A549 (cell line): Measurements from ENCODE around the gene AGAP3. TPM values are rescaled to one million over a fixed set of nuclear protein-coding genes. Genes with fewer than 3 reads are reported as not detected.

Experiments used
- ATAC-seq, 2 experiments: fragments of 200-7000 bp in 1 of 2; fragments of >200 bp in 1 of 2; cut with Nextera tagmentation in 1 of 2; cut with Tn5 transposase in 1 of 2; 3 replicates each; pipeline versions ENCODE4 v1.8.0 to v1.9.1; 2018 to 2020; ENCODE audit warnings: mild to moderate bottlenecking in 1 of 2, moderate library complexity in 1 of 2
- CTCF ChIA-PET: fragments of 300-600 bp; sonication (Branson Sonifier 250); formaldehyde crosslinking; extraction: SDS; loops from one replicate; lab custom pipeline; 2021; ENCODE audit warnings: antibody characterized with exemption, inconsistent platforms; lab: Yijun Ruan, JAX
- POLR2A ChIA-PET: fragments of 350-600 bp; formaldehyde crosslinking; extraction: SDS; loops from one replicate; lab custom pipeline; 2021; ENCODE audit warnings: antibody characterized with exemption, inconsistent platforms; lab: Yijun Ruan, JAX
- DNase-seq, 2 experiments: peaks; one replicate each; pipeline versions ENCODE4 v3.0.0 to v3.0.0-alpha.2; 2011 to 2016; ENCODE audit warnings: low read depth in 1 of 2, low spot score in 1 of 2
- FAIRE-seq: peaks from 2 replicates; lab custom pipeline; 2011; peaks lifted over from hg19 to GRCh38; lab: Jason Lieb, UNC
- H3K27ac ChIP-seq, 2 experiments: fragments of >200 bp; sonication (Bioruptor Twin); formaldehyde crosslinking; 3 replicates each; pipeline ENCODE4 v1.5.1; 2016 to 2017
- H3K4me1 ChIP-seq: fragments of >200 bp; sonication (Bioruptor Twin); formaldehyde crosslinking; 3 replicates; pipeline ENCODE4 v1.6.1; 2016
- H3K4me2 ChIP-seq: fragments of >200 bp; sonication (Bioruptor Twin); formaldehyde crosslinking; 3 replicates; pipeline ENCODE4 v1.6.1; 2016
- H3K4me3 ChIP-seq: fragments of >200 bp; sonication (Bioruptor Twin); formaldehyde crosslinking; 3 replicates; pipeline ENCODE4 v1.5.1; 2016
- H3K9me3 ChIP-seq: fragments of >200 bp; sonication (Bioruptor Twin); formaldehyde crosslinking; 3 replicates; pipeline ENCODE4 v1.6.1; 2016
- CEBPB ChIP-seq, 2 experiments: fragments of >200 bp in 1 of 2; sonication (Bioruptor Twin) in 1 of 2; formaldehyde crosslinking in 1 of 2; IDR thresholded peaks; 2 replicates each; pipeline ENCODE4 v1.6.1; 2012 to 2016
- CHD2 ChIP-seq: fragments of 150-350 bp; IDR thresholded peaks from 2 replicates; pipeline ENCODE4 v1.6.1; 2014; ENCODE audit warnings: low read length; ENCODE audit not compliant: partially characterized antibody
- EP300 ChIP-seq, 2 experiments: fragments of >200 bp; sonication (Bioruptor Twin); formaldehyde crosslinking; IDR thresholded peaks; 2 replicates in 1 of 2; 3 replicates in 1 of 2; pipeline ENCODE4 v1.6.1; 2016 to 2017
- FOSL2 ChIP-seq, 2 experiments: fragments of 450-650 bp in 1 of 2; fragments of >200 bp in 1 of 2; sonication (Bioruptor Twin) in 1 of 2; formaldehyde crosslinking; IDR thresholded peaks; 2 replicates each; pipeline versions ENCODE4 v1.5.0 to v1.6.1; 2016 to 2020; ENCODE audit warnings: mild to moderate bottlenecking in 1 of 2, moderate library complexity in 1 of 2
- HOXB13 ChIP-seq: fragments of 250-450 bp; sonication (Bioruptor Pico); IDR thresholded peaks from 2 replicates; pipeline ENCODE4 v1.5.0; 2020; ENCODE audit warnings: low read depth, mild to moderate bottlenecking, moderate library complexity
- HOXB5 ChIP-seq: fragments of 250-450 bp; sonication (Bioruptor Pico); IDR thresholded peaks from 2 replicates; pipeline ENCODE4 v1.5.0; 2020; ENCODE audit warnings: mild to moderate bottlenecking, moderate library complexity
- NR3C1 ChIP-seq: fragments of >200 bp; sonication (Bioruptor Twin); formaldehyde crosslinking; IDR thresholded peaks from 3 replicates; pipeline ENCODE4 v1.6.1; 2017
- POLR2A ChIP-seq: IDR thresholded peaks from 2 replicates; pipeline ENCODE4 v1.6.1; 2012; ENCODE audit warnings: mild to moderate bottlenecking, low read length
- RAD21 ChIP-seq, 2 experiments: fragments of >200 bp in 1 of 2; sonication (Bioruptor Twin) in 1 of 2; formaldehyde crosslinking in 1 of 2; IDR thresholded peaks in 1 of 2; conservative IDR thresholded peaks in 1 of 2; 2 replicates in 1 of 2; 3 replicates in 1 of 2; pipeline ENCODE4 v1.6.1; 2012 to 2018; ENCODE audit warnings: inconsistent platforms in 1 of 2
- RCOR1 ChIP-seq: fragments of 150-350 bp; IDR thresholded peaks from 2 replicates; pipeline ENCODE4 v1.6.1; 2014; ENCODE audit warnings: antibody characterized with exemption, low read length, low read depth
- RNF2 ChIP-seq: fragments of 200-600 bp; sonication (generic); IDR thresholded peaks from 2 replicates; pipeline ENCODE4 v1.6.1; 2016; ENCODE audit warnings: low read depth, mild to moderate bottlenecking, antibody characterized with exemption, moderate library complexity, borderline replicate concordance
- ZC3H11A ChIP-seq: fragments of 450-650 bp; IDR thresholded peaks from 2 replicates; pipeline ENCODE4 v1.6.1; 2014; ENCODE audit warnings: antibody characterized with exemption, mild to moderate bottlenecking
- ZFP36 ChIP-seq: fragments of 450-650 bp; IDR thresholded peaks from 2 replicates; pipeline ENCODE4 v1.6.1; 2014; ENCODE audit warnings: borderline replicate concordance; ENCODE audit not compliant: partially characterized antibody
- WGBS: methylation state at CpG from one replicate; pipeline ENCODE4 v1.1.6; 2017; ENCODE audit errors: missing lambda C conversion rate; 5-methylcytosine and 5-hydroxymethylcytosine counted together
- polyA plus RNA-seq, 4 experiments: library from polyadenylated mRNA; depleted of rRNA in 3 of 4; stranded (reverse); fragments of >200 nt; fragmentation: RNase III in 1 of 4; extraction: RNeasy Plus Mini Kit Qiagen cat#74134 plus additional on column Dnase treatment in 1 of 4; gene quantifications; 2 replicates in 3 of 4; 3 replicates in 1 of 4; pipeline ENCODE4 v1.2.3, GENCODE V29; 2011 to 2017
- TF ChIP-seq, protein P1 (sequence below): fragments of >200 bp; sonication (Bioruptor Twin); formaldehyde crosslinking; IDR thresholded peaks from 3 replicates; pipeline ENCODE4 v1.5.1; 2016
- TF ChIP-seq, protein P2 (sequence below): IDR thresholded peaks from 2 replicates; pipeline ENCODE4 v1.6.1; 2012
- TF ChIP-seq, protein P3 (sequence below): fragments of 250-450 bp; sonication (Bioruptor Pico); IDR thresholded peaks from 2 replicates; pipeline ENCODE4 v1.5.0; 2020; ENCODE audit warnings: low read depth, mild to moderate bottlenecking, moderate library complexity
- TF ChIP-seq, protein P4 (sequence below): fragments of >200 bp; sonication (Bioruptor Twin); formaldehyde crosslinking; IDR thresholded peaks from 3 replicates; pipeline ENCODE4 v1.6.1; 2016
- TF ChIP-seq, protein P5 (sequence below): fragments of 450-650 bp; IDR thresholded peaks from 2 replicates; pipeline ENCODE4 v1.6.1; 2014; ENCODE audit warnings: antibody characterized with exemption
- TF ChIP-seq, protein P6 (sequence below): IDR thresholded peaks from 2 replicates; pipeline ENCODE4 v1.6.1; 2012

The AGAP3 gene
- polyA plus RNA-seq, 2 of the 4 experiments (the other 2 are of a cell fraction): 33.8 to 45.9 TPM

DNA sequence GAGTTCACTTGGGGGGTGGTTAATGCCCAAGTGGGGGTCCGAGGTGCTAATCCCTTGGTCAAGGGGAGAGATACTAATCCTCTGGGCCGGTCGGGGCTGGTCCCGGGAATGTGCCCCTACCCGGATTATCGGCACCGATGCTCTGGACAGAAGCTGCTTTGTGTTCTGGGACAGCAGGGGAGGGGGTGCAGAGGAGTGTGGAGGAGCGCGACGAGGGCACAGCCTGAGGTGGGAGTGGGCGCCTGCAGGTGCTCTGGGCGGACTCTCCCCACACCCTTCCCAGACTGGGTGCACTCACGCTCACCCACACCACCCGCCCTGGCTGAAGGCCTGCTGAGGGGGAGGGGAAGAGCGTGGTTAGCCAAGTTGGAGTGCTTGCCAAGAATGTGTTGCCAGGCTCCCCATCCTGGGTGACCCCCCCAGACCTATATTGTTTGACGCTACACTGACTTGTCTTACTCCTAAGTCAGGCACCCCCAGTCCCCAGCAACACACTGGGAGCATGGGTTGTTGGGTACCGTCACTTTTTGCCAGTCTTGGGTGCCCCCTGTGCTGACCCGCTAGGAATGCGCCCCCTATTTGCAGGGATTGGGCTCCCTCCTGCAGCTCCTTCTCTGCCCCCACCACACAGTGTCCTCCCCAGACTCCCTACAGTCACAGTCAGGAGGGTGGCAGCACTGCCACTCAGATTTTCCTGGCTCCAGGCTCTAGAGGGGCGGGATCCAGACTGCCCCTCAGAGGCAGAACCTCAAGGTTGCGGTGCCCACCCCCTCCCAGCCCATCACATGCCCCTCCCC lies 25.7 kb upstream of the AGAP3 start:
- TF ChIP-seq, protein P1, sequence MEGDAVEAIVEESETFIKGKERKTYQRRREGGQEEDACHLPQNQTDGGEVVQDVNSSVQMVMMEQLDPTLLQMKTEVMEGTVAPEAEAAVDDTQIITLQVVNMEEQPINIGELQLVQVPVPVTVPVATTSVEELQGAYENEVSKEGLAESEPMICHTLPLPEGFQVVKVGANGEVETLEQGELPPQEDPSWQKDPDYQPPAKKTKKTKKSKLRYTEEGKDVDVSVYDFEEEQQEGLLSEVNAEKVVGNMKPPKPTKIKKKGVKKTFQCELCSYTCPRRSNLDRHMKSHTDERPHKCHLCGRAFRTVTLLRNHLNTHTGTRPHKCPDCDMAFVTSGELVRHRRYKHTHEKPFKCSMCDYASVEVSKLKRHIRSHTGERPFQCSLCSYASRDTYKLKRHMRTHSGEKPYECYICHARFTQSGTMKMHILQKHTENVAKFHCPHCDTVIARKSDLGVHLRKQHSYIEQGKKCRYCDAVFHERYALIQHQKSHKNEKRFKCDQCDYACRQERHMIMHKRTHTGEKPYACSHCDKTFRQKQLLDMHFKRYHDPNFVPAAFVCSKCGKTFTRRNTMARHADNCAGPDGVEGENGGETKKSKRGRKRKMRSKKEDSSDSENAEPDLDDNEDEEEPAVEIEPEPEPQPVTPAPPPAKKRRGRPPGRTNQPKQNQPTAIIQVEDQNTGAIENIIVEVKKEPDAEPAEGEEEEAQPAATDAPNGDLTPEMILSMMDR: peak; percentile 42; the same call in 2 of the 3 replicates
- TF ChIP-seq RCOR1 (no peak), CEBPB (IDR thresholded peaks at IDR 0.05) (no peak), RAD21 (conservative IDR thresholded peaks at IDR 0.05 in 1 of 2, IDR thresholded peaks at IDR 0.05 in 1 of 2) (no peak; a peak in 1 of 5 replicates), HOXB5 (CRISPR knock-in tag) (0 out of 2 replicates have a peak, but pooled peaks have one; percentile 48), FOSL2 (IDR thresholded peaks at IDR 0.05) (no peak), FOSL2 (CRISPR knock-in tag; IDR thresholded peaks at IDR 0.05) (peak; percentile 19; the same call in 1 of the 2 replicates), EP300 (IDR thresholded peaks at IDR 0.05) (no peak), HOXB13 (CRISPR knock-in tag) (0 out of 2 replicates have a peak, but pooled peaks have one; percentile 34), ZC3H11A (no peak), POLR2A (peak; percentile 36)
- TF ChIP-seq, protein P2, sequence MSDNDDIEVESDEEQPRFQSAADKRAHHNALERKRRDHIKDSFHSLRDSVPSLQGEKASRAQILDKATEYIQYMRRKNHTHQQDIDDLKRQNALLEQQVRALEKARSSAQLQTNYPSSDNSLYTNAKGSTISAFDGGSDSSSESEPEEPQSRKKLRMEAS: peak; percentile 58
- TF ChIP-seq, protein P3, sequence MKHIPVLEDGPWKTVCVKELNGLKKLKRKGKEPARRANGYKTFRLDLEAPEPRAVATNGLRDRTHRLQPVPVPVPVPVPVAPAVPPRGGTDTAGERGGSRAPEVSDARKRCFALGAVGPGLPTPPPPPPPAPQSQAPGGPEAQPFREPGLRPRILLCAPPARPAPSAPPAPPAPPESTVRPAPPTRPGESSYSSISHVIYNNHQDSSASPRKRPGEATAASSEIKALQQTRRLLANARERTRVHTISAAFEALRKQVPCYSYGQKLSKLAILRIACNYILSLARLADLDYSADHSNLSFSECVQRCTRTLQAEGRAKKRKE (CRISPR knock-in tag): no peak
- TF ChIP-seq, protein P4, sequence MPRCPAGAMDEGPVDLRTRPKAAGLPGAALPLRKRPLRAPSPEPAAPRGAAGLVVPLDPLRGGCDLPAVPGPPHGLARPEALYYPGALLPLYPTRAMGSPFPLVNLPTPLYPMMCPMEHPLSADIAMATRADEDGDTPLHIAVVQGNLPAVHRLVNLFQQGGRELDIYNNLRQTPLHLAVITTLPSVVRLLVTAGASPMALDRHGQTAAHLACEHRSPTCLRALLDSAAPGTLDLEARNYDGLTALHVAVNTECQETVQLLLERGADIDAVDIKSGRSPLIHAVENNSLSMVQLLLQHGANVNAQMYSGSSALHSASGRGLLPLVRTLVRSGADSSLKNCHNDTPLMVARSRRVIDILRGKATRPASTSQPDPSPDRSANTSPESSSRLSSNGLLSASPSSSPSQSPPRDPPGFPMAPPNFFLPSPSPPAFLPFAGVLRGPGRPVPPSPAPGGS: 0 out of 3 replicates have a peak, but pooled peaks have one; percentile 27
- 0% methylated on average over 13 of the region's 21 CpGs for WGBS
- ATAC-seq (peak; percentile 5 to 30), FAIRE-seq (no peak), DNase-seq (peak; percentile 79 to 89)
- no peaks in the 10 kb centered on the region for H3K9me3 ChIP-seq
- H3K4me2 ChIP-seq: peak overlapping the region; percentile 92
- ChIA-PET CTCF (interaction anchor here (0.7 to 5.7 kb wide), 15 partner anchors 10 to 105 kb away, joined by 3 to 64 read pairs (median 6); partner anchors contain the start of genes ABCB8, AGAP3 and FASTK), POLR2A (interaction anchor here (0.6 to 1.3 kb wide), 3 partner anchors 20 to 166 kb away, joined by 4 to 10 read pairs (median 5); partner anchors contain the start of genes ABCF2 and FASTK)
- H3K4me1 ChIP-seq: peaks cover 44% of the 10 kb centered on the region
- peak overlapping the region; percentile 99 for H3K27ac ChIP-seq
- peak overlapping the region; percentile 86 for H3K4me3 ChIP-seq

DNA sequence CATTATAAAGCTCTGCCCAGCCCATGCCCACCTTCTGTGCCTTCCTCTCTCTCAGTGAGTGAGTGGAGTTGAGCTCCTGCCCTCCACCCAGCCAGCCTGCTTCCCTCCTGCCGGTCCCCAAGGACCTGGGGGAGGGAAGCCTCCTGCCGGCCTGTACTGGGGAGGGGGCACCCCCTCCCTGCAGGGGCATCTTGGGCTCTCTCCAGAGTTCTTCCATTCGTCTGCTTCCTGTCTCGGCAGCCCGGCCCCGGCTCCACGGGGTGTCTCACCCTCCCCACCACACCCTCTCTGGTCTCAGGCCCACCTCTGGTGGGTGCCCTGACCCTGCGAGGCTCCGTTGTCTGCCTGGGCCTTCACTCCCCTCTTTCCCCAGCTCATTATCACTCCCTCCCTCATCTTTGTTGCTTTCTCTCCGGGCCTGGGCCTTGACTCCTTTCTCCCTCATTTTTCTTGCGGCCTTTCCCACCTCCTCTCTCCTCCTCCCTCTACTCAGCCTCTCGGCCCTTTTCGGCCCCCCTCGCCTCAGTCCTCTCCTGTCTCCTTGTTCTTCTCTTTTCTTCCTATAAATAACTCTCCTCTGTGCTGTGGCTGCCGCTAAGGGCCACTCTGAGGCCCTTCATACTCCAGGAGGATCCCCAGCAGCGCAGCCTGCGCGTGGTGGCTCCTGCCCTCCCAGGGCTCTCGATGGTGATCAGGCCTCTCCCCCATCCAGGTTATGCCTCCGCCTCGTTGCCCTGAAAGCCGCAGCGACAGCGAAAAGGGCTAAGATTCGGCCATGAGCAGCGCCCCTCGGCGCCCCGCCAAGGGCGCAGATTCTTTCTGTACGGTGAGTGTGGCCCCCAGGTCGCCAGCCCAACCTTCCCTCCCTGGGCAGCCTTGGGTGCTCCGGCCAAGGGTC lies 24.8 kb upstream of the AGAP3 start:
- ChIA-PET CTCF (interaction anchor here (0.7 to 5.7 kb wide), 15 partner anchors 13 to 97 kb away, joined by 3 to 64 read pairs (median 7); partner anchors contain the start of genes ABCB8, AGAP3 and FASTK), POLR2A (interaction anchor here (0.5 to 2.2 kb wide), 11 partner anchors 9 to 166 kb away, joined by 4 to 20 read pairs (median 6); partner anchors contain the start of genes ABCB8, ABCF2, AGAP3 and FASTK)
- TF ChIP-seq CHD2 (no peak), NR3C1 (no peak), ZFP36 (no peak), POLR2A (peak; percentile 32; the same call in 1 of the 2 replicates), RNF2 (peak; percentile 38; the same call in 1 of the 2 replicates)
- TF ChIP-seq, protein P5, sequence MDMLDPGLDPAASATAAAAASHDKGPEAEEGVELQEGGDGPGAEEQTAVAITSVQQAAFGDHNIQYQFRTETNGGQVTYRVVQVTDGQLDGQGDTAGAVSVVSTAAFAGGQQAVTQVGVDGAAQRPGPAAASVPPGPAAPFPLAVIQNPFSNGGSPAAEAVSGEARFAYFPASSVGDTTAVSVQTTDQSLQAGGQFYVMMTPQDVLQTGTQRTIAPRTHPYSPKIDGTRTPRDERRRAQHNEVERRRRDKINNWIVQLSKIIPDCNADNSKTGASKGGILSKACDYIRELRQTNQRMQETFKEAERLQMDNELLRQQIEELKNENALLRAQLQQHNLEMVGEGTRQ: no peak
- TF ChIP-seq, protein P6, sequence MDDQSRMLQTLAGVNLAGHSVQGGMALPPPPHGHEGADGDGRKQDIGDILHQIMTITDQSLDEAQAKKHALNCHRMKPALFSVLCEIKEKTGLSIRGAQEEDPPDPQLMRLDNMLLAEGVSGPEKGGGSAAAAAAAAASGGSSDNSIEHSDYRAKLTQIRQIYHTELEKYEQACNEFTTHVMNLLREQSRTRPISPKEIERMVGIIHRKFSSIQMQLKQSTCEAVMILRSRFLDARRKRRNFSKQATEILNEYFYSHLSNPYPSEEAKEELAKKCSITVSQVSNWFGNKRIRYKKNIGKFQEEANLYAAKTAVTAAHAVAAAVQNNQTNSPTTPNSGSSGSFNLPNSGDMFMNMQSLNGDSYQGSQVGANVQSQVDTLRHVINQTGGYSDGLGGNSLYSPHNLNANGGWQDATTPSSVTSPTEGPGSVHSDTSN: no peak; the same call in 1 of the 2 replicates
- TF ChIP-seq, protein P3 (CRISPR knock-in tag): no peak
- no peaks in the 10 kb centered on the region for H3K9me3 ChIP-seq
- FAIRE-seq (no peak), DNase-seq (peak in 1 of 2 experiments; percentile 60), ATAC-seq (peak; percentile 0 to 2; a peak in 3 of 6 replicates)
- H3K4me1 ChIP-seq: peaks cover 44% of the 10 kb centered on the region
- peak overlapping the region; percentile 99 for H3K27ac ChIP-seq
- H3K4me3 ChIP-seq: peak overlapping the region; percentile 86
- WGBS: 4% methylated on average over 18 of the region's 33 CpGs
- H3K4me2 ChIP-seq: peak overlapping the region; percentile 92
